ENCODE measurements around the gene LY6G5C. TPM values are rescaled to one million over a fixed set of nuclear protein-coding genes. Genes with fewer than 3 reads are reported as not detected.

LY6G5C gene
- total and polyA plus RNA-seq, 9 donors = 1.2 to 3.7 (median 2.2) TPM; not detected in 1

GRCh38 chr6:31630177-31630934, 50.5 kb downstream of the LY6G5C start:
- TF ChIP-seq CTCF (IDR thresholded peaks at IDR 0.05) = no peak
- TF ChIP-seq POLR2A (IDR thresholded peaks at IDR 0.05) = no peak
- no peak for TF ChIP-seq EP300 (IDR thresholded peaks at IDR 0.05)
- H3K27me3 ChIP-seq = no peaks in the 10 kb centered on the region
- no peak overlapping the region for H3K4me3 ChIP-seq
- DNase-seq = no peak
- H3K27ac ChIP-seq = no peak overlapping the region
- H3K36me3 ChIP-seq = peaks cover 3% of the 10 kb centered on the region
- H3K4me1 ChIP-seq (ENCODE audit: insufficient read depth) = no peaks in the 10 kb centered on the region
- WGBS, 3 donors = 87 to 90% (median 87%) methylated on average over 25 of the region's 25 CpGs
- no peaks in the 10 kb centered on the region for H3K9me3 ChIP-seq
- intact Hi-C loops (cut with DNase I) = no loop called here

GRCh38 chr6:31629014-31629413, 51.9 kb downstream of the LY6G5C start:
- Histone ChIP-seq H3K9me3 (no peaks in the 10 kb centered on the region), H3K4me3 (no peak overlapping the region), H3K4me1 (ENCODE audit: insufficient read depth) (no peaks in the 10 kb centered on the region), H3K36me3 (no peaks in the 10 kb centered on the region), H3K27me3 (no peaks in the 10 kb centered on the region), H3K27ac (no peak overlapping the region)
- DNase-seq = no peak
- WGBS, 3 donors = 78 to 87% (median 85%) methylated on average over 7 of the region's 7 CpGs
- intact Hi-C loops (cut with DNase I) = no loop called here
- no peak for TF ChIP-seq EP300 (IDR thresholded peaks at IDR 0.05)
- no peak for TF ChIP-seq CTCF (IDR thresholded peaks at IDR 0.05)
- TF ChIP-seq POLR2A (IDR thresholded peaks at IDR 0.05) = no peak

GRCh38 chr6:31627690-31628287, 53.1 kb downstream of the LY6G5C start:
- no peak for TF ChIP-seq CTCF (IDR thresholded peaks at IDR 0.05)
- no peak for TF ChIP-seq POLR2A (IDR thresholded peaks at IDR 0.05)
- no peak for TF ChIP-seq EP300 (IDR thresholded peaks at IDR 0.05)
- H3K36me3 ChIP-seq = no peaks in the 10 kb centered on the region
- intact Hi-C loops (cut with DNase I) = no loop called here
- 96 to 97% (median 96%) methylated on average over 19 of the region's 19 CpGs for WGBS, 3 donors
- no peak for DNase-seq
- no peak overlapping the region for H3K4me3 ChIP-seq
- no peaks in the 10 kb centered on the region for H3K9me3 ChIP-seq
- H3K27ac ChIP-seq = no peak overlapping the region
- no peaks in the 10 kb centered on the region for H3K27me3 ChIP-seq
- H3K4me1 ChIP-seq (ENCODE audit: insufficient read depth) = no peaks in the 10 kb centered on the region

- intact Hi-C loops (cut with DNase I) = no loop called here
- no peaks in the 10 kb centered on the region for H3K36me3 ChIP-seq
- DNase-seq = no peak
- no peaks in the 10 kb centered on the region for H3K9me3 ChIP-seq
- WGBS, 3 donors = 81 to 84% (median 83%) methylated on average over 10 of the region's 10 CpGs
- H3K27ac ChIP-seq = no peak overlapping the region
- TF ChIP-seq CTCF (IDR thresholded peaks at IDR 0.05) (no peak), POLR2A (IDR thresholded peaks at IDR 0.05) (no peak), EP300 (IDR thresholded peaks at IDR 0.05) (no peak)
- H3K4me3 ChIP-seq = no peak overlapping the region
- no peaks in the 10 kb centered on the region for H3K27me3 ChIP-seq
- peaks cover 1% of the 10 kb centered on the region for H3K4me1 ChIP-seq (ENCODE audit: insufficient read depth)
Observed at GRCh38 chr6:31626952-31627351, 53.9 kb downstream of the LY6G5C start.

Small RNAs within 50 kb of the gene (microRNA-seq; reads per million reads assigned to microRNA genes)
- 0.18 to 0.75 (median 0.63) reads per million in 3 donors for gene MIR4646
- gene MIR6832 = 0 to 0.18 (median 0) reads per million in 3 donors

Small RNAs within 50 kb of the gene (small RNA-seq; reads per million reads assigned to genes)
- gene LY6G6D (not detected), gene MIR4646 (not detected), gene MIR6832 (not detected), gene RF00019 (not detected)

Other genes starting within 250 kb of the LY6G5C start
Only the 30 nearest of the 38 such genes appear.
- 100 to 1,000 TPM; 212 to 404 (median 362) TPM for gene DDX39B, start 139.1 kb downstream of the LY6G5C start, total RNA-seq
- 100 to 1,000 TPM; 219 to 278 TPM for gene DDX39B, start 139.1 kb downstream of the LY6G5C start, polyA plus RNA-seq
- 1 to 10 TPM in 6 of 7 donors, under 1 TPM in 1; 0.93 to 3.7 (median 2.3) TPM for gene ATP6V1G2, start 134.5 kb downstream of the LY6G5C start, total RNA-seq
- gene ATP6V1G2, start 134.5 kb downstream of the LY6G5C start, polyA plus RNA-seq = 1 to 10 TPM; 3.0 to 9.3 TPM
- 10 to 100 TPM; 23.6 to 32.4 (median 27.5) TPM for gene NFKBIL1, start 133.5 kb downstream of the LY6G5C start, total RNA-seq
- gene NFKBIL1, start 133.5 kb downstream of the LY6G5C start, polyA plus RNA-seq = 10 to 100 TPM in 1 of 2 donors, 1 to 10 TPM in 1; 8.2 to 46.0 TPM
- 1 to 10 TPM in 1 of 7 donors, under 1 TPM in 1, not detected in 5; 0.18 to 1.3 TPM for gene LTA, start 108.8 kb downstream of the LY6G5C start, total RNA-seq
- under 1 TPM; 0.17 to 0.43 TPM for gene LTA, start 108.8 kb downstream of the LY6G5C start, polyA plus RNA-seq
- gene TNF, start 105.5 kb downstream of the LY6G5C start, total RNA-seq = 1 to 10 TPM in 2 of 7 donors, under 1 TPM in 3, not detected in 2; 0.24 to 3.0 (median 0.56) TPM
- gene TNF, start 105.5 kb downstream of the LY6G5C start, polyA plus RNA-seq = 1 to 10 TPM in 1 of 2 donors, not detected in 1; 1.0 TPM
- 1 to 10 TPM in 1 of 7 donors, under 1 TPM in 3, not detected in 3; 0.42 to 1.8 (median 0.62) TPM for gene LTB, start 98.6 kb downstream of the LY6G5C start, total RNA-seq
- gene LTB, start 98.6 kb downstream of the LY6G5C start, polyA plus RNA-seq = under 1 TPM; 0.48 to 0.73 TPM
- gene LST1, start 94.8 kb downstream of the LY6G5C start, total RNA-seq = 10 to 100 TPM in 3 of 7 donors, 1 to 10 TPM in 4; 3.8 to 34.0 (median 8.6) TPM
- 10 to 100 TPM in 1 of 2 donors, 1 to 10 TPM in 1; 8.1 to 12.2 TPM for gene LST1, start 94.8 kb downstream of the LY6G5C start, polyA plus RNA-seq
- under 1 TPM in 1 of 7 donors, not detected in 6; 0.59 TPM for gene NCR3, start 88.1 kb downstream of the LY6G5C start, total RNA-seq
- gene NCR3, start 88.1 kb downstream of the LY6G5C start, polyA plus RNA-seq = under 1 TPM in 1 of 2 donors, not detected in 1; 0.27 TPM
- 10 to 100 TPM in 4 of 7 donors, 1 to 10 TPM in 3; 4.5 to 26.6 (median 12.9) TPM for gene AIF1, start 65.8 kb downstream of the LY6G5C start, total RNA-seq
- 10 to 100 TPM; 24.5 to 82.4 TPM for gene AIF1, start 65.8 kb downstream of the LY6G5C start, polyA plus RNA-seq
- 100 to 1,000 TPM in 5 of 7 donors, 10 to 100 TPM in 2; 48.5 to 222 (median 180) TPM for gene PRRC2A, start 60.4 kb downstream of the LY6G5C start, total RNA-seq
- 100 to 1,000 TPM in 1 of 2 donors, 10 to 100 TPM in 1; 64.8 to 104 TPM for gene PRRC2A, start 60.4 kb downstream of the LY6G5C start, polyA plus RNA-seq
- 100 to 1,000 TPM; 113 to 246 (median 209) TPM for gene BAG6, start 28.4 kb downstream of the LY6G5C start, total RNA-seq
- gene BAG6, start 28.4 kb downstream of the LY6G5C start, polyA plus RNA-seq = 100 to 1,000 TPM; 140 to 170 TPM
- 1 to 10 TPM; 1.3 to 7.2 (median 4.0) TPM for gene APOM, start 25.2 kb downstream of the LY6G5C start, total RNA-seq
- gene APOM, start 25.2 kb downstream of the LY6G5C start, polyA plus RNA-seq = 1 to 10 TPM; 1.5 to 7.7 TPM
- gene C6orf47, start 20.3 kb downstream of the LY6G5C start, total RNA-seq = 10 to 100 TPM; 13.9 to 26.2 (median 22.6) TPM
- gene C6orf47, start 20.3 kb downstream of the LY6G5C start, polyA plus RNA-seq = 10 to 100 TPM; 15.9 to 17.6 TPM
- gene GPANK1, start 16.1 kb downstream of the LY6G5C start, total RNA-seq = 10 to 100 TPM; 14.6 to 19.9 (median 16.5) TPM
- 10 to 100 TPM; 25.1 to 26.6 TPM for gene GPANK1, start 16.1 kb downstream of the LY6G5C start, polyA plus RNA-seq
- gene CSNK2B, start 15.0 kb downstream of the LY6G5C start, total RNA-seq = 100 to 1,000 TPM; 120 to 258 (median 139) TPM
- 100 to 1,000 TPM; 186 to 240 TPM for gene CSNK2B, start 15.0 kb downstream of the LY6G5C start, polyA plus RNA-seq
- 10 to 100 TPM in 5 of 7 donors, 1 to 10 TPM in 2; 8.5 to 28.4 (median 13.1) TPM for gene LY6G5B, start 11.1 kb downstream of the LY6G5C start, total RNA-seq
- gene LY6G5B, start 11.1 kb downstream of the LY6G5C start, polyA plus RNA-seq = 10 to 100 TPM; 11.4 to 15.0 TPM
- gene ABHD16A, start 22.3 kb upstream of the LY6G5C start, total RNA-seq = 10 to 100 TPM; 31.1 to 60.4 (median 37.6) TPM
- gene ABHD16A, start 22.3 kb upstream of the LY6G5C start, polyA plus RNA-seq = 10 to 100 TPM; 25.4 to 35.2 TPM
- not detected for gene LY6G6F, start 25.8 kb upstream of the LY6G5C start, total RNA-seq
- not detected for gene LY6G6F, start 25.8 kb upstream of the LY6G5C start, polyA plus RNA-seq
- gene LY6G6D, start 34.3 kb upstream of the LY6G5C start, total RNA-seq = not detected
- gene LY6G6D, start 34.3 kb upstream of the LY6G5C start, polyA plus RNA-seq = not detected
- 1 to 10 TPM in 2 of 7 donors, not detected in 5; 1.0 to 4.9 TPM for gene LY6G6C, start 40.7 kb upstream of the LY6G5C start, total RNA-seq
- under 1 TPM in 1 of 2 donors, not detected in 1; 0.17 TPM for gene LY6G6C, start 40.7 kb upstream of the LY6G5C start, polyA plus RNA-seq
- under 1 TPM in 3 of 7 donors, not detected in 4; 0.15 to 0.94 (median 0.69) TPM for gene MPIG6B, start 42.3 kb upstream of the LY6G5C start, total RNA-seq
- gene MPIG6B, start 42.3 kb upstream of the LY6G5C start, polyA plus RNA-seq = under 1 TPM; 0.06 to 0.60 TPM
- 100 to 1,000 TPM in 3 of 7 donors, 10 to 100 TPM in 4; 61.2 to 139 (median 95.2) TPM for gene DDAH2, start 48.2 kb upstream of the LY6G5C start, total RNA-seq
- gene DDAH2, start 48.2 kb upstream of the LY6G5C start, polyA plus RNA-seq = 100 to 1,000 TPM in 1 of 2 donors, 10 to 100 TPM in 1; 23.9 to 127 TPM
- 100 to 1,000 TPM; 128 to 208 (median 184) TPM for gene CLIC1, start 55.5 kb upstream of the LY6G5C start, total RNA-seq
- gene CLIC1, start 55.5 kb upstream of the LY6G5C start, polyA plus RNA-seq = 100 to 1,000 TPM; 199 to 473 TPM
- 10 to 100 TPM in 4 of 7 donors, 1 to 10 TPM in 3; 8.6 to 19.1 (median 14.5) TPM for gene MSH5, start 58.9 kb upstream of the LY6G5C start, total RNA-seq
- 1 to 10 TPM; 4.8 to 7.8 TPM for gene MSH5, start 58.9 kb upstream of the LY6G5C start, polyA plus RNA-seq
- gene SAPCD1, start 81.6 kb upstream of the LY6G5C start, total RNA-seq = 1 to 10 TPM in 5 of 7 donors, under 1 TPM in 1, not detected in 1; 0.94 to 5.2 (median 3.6) TPM
- 1 to 10 TPM; 1.6 to 2.9 TPM for gene SAPCD1, start 81.6 kb upstream of the LY6G5C start, polyA plus RNA-seq
- gene VWA7, start 96.3 kb upstream of the LY6G5C start, total RNA-seq = 10 to 100 TPM in 1 of 7 donors, 1 to 10 TPM in 5, under 1 TPM in 1; 0.48 to 25.2 (median 1.7) TPM
- gene VWA7, start 96.3 kb upstream of the LY6G5C start, polyA plus RNA-seq = under 1 TPM; 0.18 to 0.62 TPM
- 10 to 100 TPM; 16.0 to 73.6 (median 44.1) TPM for gene VARS1, start 114.7 kb upstream of the LY6G5C start, total RNA-seq
- 10 to 100 TPM; 21.1 to 29.8 TPM for gene VARS1, start 114.7 kb upstream of the LY6G5C start, polyA plus RNA-seq
- 10 to 100 TPM; 35.9 to 58.3 (median 47.5) TPM for gene LSM2, start 125.9 kb upstream of the LY6G5C start, total RNA-seq
- gene LSM2, start 125.9 kb upstream of the LY6G5C start, polyA plus RNA-seq = 10 to 100 TPM; 51.2 to 90.7 TPM
- 1 to 10 TPM; 1.3 to 6.1 (median 3.9) TPM for gene HSPA1L, start 134.2 kb upstream of the LY6G5C start, total RNA-seq
- 1 to 10 TPM; 3.2 to 6.1 TPM for gene HSPA1L, start 134.2 kb upstream of the LY6G5C start, polyA plus RNA-seq
- 100 to 1,000 TPM in 5 of 7 donors, 10 to 100 TPM in 2; 51.5 to 340 (median 140) TPM for gene HSPA1A, start 134.5 kb upstream of the LY6G5C start, total RNA-seq
- gene HSPA1A, start 134.5 kb upstream of the LY6G5C start, polyA plus RNA-seq = 10 to 100 TPM; 44.6 to 83.1 TPM

Measured in ovary (tissue), 9 donors.